GM19455 (cell line): ENCODE results near the gene LIMCH1.
"Not testable (repeated sequence)": the region's sequence is repeated elsewhere in the genome, so short reads cannot be mapped to it uniquely, and the experiment has no call there.

Source experiments
- ATAC-seq: cut with Tn5 transposase; IDR thresholded peaks from one replicate; pipeline ENCODE4 v1.9.1; 2021; ENCODE audit not compliant: unreplicated experiment

LIMCH1 gene

DNA sequence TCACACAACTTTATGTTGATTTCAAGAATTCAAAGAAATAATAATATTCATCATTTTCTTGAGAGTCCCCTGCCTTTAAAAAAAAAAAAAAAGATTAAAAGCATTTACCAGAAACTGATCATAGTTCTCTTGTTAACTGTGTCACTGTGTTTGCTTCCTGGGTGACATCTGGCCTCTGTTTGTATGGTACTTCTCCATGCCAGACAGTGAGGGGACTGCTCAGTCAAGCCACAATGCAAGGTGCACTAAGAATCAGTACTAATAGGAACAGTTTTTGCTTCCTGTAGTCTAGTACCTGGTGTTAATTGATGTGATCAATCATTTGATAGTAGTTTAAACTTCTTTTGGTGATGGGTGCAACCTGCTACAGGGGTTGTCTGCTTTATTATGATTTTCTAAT, 133.0 kb downstream of the LIMCH1 start:
- ATAC-seq: no peak

- no peak for ATAC-seq
These were observed 140.3 kb downstream of the LIMCH1 start for GRCh38 chr4:41678086-41678816.

DNA sequence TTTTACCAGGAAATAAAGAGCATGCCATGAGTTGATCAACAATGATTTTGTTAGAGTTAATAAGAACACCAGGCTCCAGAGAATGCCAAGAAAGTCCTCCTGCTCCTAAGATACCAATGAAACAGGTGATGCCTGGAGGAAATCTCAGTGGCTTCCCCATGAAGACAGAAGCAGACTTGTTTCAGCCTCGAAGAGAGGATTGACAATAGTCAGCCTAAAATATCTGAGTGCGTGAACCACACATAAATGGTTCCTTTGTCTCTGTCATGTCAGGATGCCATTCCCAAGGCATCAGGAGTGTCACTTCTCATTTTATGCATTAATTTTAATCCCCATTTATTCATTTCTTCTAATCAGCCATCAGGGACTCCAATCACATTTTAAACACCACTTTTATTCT, 141.0 kb downstream of the LIMCH1 start:
- ATAC-seq: no peak

DNA sequence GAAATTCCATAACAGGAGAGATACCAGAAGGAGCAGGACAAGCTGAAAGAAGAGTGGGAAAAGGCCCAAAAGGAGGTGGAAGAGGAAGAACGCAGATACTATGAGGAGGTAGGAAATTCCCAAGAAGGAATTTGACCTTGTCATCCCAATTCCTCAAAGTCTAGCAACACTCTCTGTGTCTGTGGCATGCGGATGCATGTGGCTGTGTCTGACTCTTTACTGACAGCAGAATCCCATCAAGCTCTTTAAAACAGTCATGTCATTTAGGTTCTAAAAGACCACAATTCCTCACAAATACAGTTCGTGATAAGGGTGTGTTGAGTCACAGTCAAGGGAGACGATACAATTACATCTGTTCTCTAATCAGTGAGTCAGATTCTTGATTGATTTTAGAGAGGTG, 142.0 kb downstream of the LIMCH1 start:
- no peak for ATAC-seq

GRCh38 chr4:41681054-41681453, 143.1 kb downstream of the LIMCH1 start:
- no peak for ATAC-seq

DNA sequence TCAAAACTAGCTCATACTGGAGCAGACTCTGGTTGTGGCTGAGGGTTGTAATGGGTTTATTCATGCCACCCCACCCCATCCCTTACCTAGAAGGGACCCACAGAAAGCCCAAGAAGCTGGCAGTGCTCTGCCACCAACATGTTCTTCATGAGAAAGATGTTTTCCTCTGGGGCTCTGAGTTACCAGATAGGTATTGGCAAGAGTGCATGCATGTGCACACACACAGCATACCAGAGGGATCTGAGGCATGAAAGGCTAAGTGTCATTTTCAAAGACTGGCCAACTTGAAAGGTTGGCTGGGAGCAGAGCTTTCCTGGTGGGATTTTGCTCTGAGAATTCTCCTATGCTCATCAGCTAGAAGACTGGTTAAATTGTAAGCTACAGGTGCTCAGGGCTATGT, 145.4 kb downstream of the LIMCH1 start:
- ATAC-seq: no peak

- ATAC-seq: no peak
These were observed 148.9 kb downstream of the LIMCH1 start for GRCh38 chr4:41686893-41687292.

GRCh38 chr4:41687971-41688370, 150.0 kb downstream of the LIMCH1 start:
- ATAC-seq: no peak

GRCh38 chr4:41692717-41693345, 154.9 kb downstream of the LIMCH1 start:
- no peak for ATAC-seq

- ATAC-seq: no peak
These were observed 155.7 kb downstream of the LIMCH1 start for GRCh38 chr4:41693629-41694028.

DNA sequence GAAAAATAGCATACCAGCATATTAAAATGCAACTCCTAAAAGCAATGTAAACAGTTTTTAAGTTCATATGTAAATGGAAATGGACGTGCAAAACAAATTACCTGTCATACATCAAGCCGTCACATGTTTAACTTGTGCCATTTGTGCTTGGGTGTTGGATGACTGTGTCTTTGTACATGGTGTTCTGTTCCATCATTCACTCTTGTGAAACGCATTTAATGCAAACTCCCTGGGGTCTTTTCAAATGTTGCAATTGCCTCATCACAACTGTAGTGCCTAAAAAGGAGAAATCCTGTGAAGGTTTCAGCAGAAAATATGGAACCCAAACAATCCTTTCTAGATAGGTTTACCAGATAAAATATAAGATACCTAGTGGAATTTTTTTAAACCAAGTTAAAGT, 158.2 kb downstream of the LIMCH1 start:
- ATAC-seq: no peak

DNA sequence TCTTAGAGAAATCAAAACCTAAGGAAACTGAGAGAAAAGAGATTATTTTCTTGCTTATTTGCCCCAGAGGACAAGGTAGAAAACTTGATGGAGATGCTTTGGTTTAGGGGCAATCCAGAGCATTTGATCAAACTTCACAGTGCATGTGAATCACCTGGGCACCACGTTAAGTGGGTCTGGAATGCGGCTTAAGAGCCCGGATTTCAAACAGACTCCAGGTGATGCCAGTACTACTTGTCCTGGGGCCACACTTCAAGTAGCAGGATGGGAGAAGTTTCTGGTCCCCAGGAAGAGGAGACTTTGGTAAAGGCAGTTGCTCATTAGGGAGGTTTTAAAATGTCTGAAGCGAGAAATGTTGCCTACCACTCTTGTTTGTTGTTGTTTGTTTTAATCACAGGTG, 158.8 kb downstream of the LIMCH1 start:
- no peak for ATAC-seq

- no peak for ATAC-seq
These were observed 164.0 kb downstream of the LIMCH1 start for GRCh38 chr4:41701983-41702382.

- no peak for ATAC-seq
These were observed 164.8 kb downstream of the LIMCH1 start for GRCh38 chr4:41702770-41703169.

DNA sequence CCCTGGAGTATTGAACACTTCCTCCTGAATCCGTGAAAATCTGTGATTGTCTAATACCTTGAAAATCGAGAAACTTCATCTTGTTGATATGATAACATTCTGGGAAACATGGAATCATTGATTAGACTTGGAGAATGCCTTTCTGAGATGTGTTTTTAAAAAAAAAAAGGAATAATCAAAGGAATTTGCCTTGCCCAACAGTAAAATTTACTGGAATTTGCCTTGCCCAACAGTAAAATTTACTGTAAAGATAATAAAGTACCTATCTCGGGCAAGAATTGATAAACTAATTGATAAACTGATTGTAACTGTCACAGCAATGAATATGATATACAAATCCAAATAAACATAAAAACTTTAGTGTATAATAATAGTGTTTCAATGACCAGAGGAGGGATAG, 165.8 kb downstream of the LIMCH1 start:
- ATAC-seq: no peak

- no peak for ATAC-seq
These were observed 172.0 kb downstream of the LIMCH1 start for GRCh38 chr4:41709844-41710481.

DNA sequence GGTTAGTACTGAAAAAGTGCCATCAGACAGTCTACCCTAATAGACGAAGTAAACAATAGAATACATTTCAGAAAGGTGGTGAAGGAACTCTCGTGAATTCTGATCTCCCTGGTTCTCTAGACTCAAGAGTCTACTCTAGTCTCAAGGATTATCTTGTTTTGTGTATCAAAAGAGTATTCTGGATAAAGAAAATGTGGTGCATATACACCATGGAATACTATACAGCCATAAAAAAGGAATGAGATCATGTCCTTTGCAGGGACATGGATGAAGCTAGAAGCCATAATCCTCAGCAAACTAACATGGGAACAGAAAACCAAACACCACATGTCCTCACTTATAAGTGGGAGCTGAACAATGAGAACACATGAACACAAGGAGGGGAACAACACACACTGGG, 173.7 kb downstream of the LIMCH1 start:
- not testable (repeated sequence) for ATAC-seq

GRCh38 chr4:41712425-41712824, 174.5 kb downstream of the LIMCH1 start:
- no peak for ATAC-seq

DNA sequence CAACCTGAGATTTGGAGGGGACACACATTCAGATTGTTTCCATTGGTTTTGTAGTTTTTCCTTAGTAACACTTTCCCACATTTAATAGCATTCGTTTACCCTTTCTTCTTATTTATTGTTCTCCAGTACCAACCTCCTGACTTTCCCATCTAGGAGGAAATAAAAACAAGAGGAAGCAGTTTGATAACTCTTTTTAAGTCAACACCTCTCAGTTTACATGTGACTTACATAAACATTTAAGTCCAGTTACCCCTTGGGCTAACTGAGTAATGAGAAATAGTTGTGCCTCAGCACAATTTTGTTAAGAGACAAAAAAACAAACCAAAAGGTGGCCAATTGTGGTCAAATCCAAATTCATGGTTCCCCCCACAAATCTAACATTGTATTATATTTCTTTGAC, 175.8 kb downstream of the LIMCH1 start:
- ATAC-seq: no peak

GRCh38 chr4:41714364-41715000, 176.5 kb downstream of the LIMCH1 start:
- ATAC-seq: no peak

DNA sequence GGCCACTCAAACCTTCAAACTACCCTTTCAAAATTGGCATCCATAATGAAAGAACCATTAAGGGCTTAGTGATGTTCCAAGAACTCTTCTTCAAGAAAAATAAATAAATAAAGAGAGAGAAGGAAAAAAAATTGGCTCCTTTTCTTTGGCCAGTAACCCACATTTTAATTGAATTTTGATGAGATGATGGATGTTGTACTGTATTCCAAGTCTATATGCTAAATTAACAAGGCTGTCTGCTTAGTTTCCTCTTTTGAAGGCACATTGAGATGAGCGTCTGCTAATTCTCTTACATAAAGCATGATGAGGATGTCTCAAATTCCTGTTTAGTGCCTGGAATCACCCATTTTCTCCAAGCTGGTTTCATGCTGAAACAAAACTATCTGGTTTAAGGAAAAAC, 177.2 kb downstream of the LIMCH1 start:
- no peak for ATAC-seq

- no peak for ATAC-seq
These were observed 180.9 kb downstream of the LIMCH1 start for GRCh38 chr4:41718907-41719306.
